Ecto neural progenitor cell (in vitro differentiated cells): ENCODE results near the gene PROK1.
A peak's percentile ranks its signal among the peaks of the same experiment; 100 is the strongest.
"Not testable (repeated sequence)": the region's sequence is repeated elsewhere in the genome, so short reads cannot be mapped to it uniquely, and the experiment has no call there.

Experiments
- DNase-seq: peaks from one replicate; pipeline ENCODE4 v3.0.0-alpha.2; 2018; ENCODE audit warnings: low spot score

Gene PROK1

GRCh38 chr1:110450929-110451328, at the start of gene PROK1:
Gene PROK1, plus strand, starts transcription at chr1:110451149. Its CDS starts 68 bp downstream, at chr1:110451217.
- no peak for DNase-seq

GRCh38 chr1:110403805-110404204, 47.1 kb upstream of the PROK1 start:
- DNase-seq: no peak

- no peak for DNase-seq
Measured at GRCh38 chr1:110404401-110404800, 46.5 kb upstream of the PROK1 start.

GRCh38 chr1:110406407-110406806, 44.5 kb upstream of the PROK1 start:
- not testable (repeated sequence) for DNase-seq

GRCh38 chr1:110407260-110408210, 43.4 kb upstream of the PROK1 start, which contains the start of gene LAMTOR5:
Gene LAMTOR5, minus strand, starts transcription at chr1:110407694. Its CDS starts 74 bp downstream, at chr1:110407620.
- DNase-seq: peak; percentile 86

GRCh38 chr1:110408488-110408887, 42.5 kb upstream of the PROK1 start:
- no peak for DNase-seq

GRCh38 chr1:110409316-110409715, 41.6 kb upstream of the PROK1 start:
- no peak for DNase-seq

GRCh38 chr1:110411173-110411735, 39.7 kb upstream of the PROK1 start:
- DNase-seq: no peak

- peak; percentile 76 for DNase-seq
Measured at GRCh38 chr1:110412576-110412975, 38.4 kb upstream of the PROK1 start.

- DNase-seq: not testable (repeated sequence)
Measured at GRCh38 chr1:110413045-110413444, 37.9 kb upstream of the PROK1 start.

GRCh38 chr1:110418729-110419128, 32.2 kb upstream of the PROK1 start:
- DNase-seq: no peak

- DNase-seq: no peak
Measured at GRCh38 chr1:110420023-110420662, 30.8 kb upstream of the PROK1 start.

- DNase-seq: no peak
Measured at GRCh38 chr1:110420874-110421793, 29.8 kb upstream of the PROK1 start.

- no peak for DNase-seq
Measured at GRCh38 chr1:110424699-110425611, 26.0 kb upstream of the PROK1 start.

- DNase-seq: no peak
Measured at GRCh38 chr1:110425612-110426152, 25.3 kb upstream of the PROK1 start.

- no peak for DNase-seq
Measured at GRCh38 chr1:110426854-110427253, 24.1 kb upstream of the PROK1 start.

GRCh38 chr1:110428946-110429345, 22.0 kb upstream of the PROK1 start:
- no peak for DNase-seq

GRCh38 chr1:110430366-110430765, 20.6 kb upstream of the PROK1 start:
- no peak for DNase-seq

- DNase-seq: no peak
Measured at GRCh38 chr1:110430901-110431300, 20.0 kb upstream of the PROK1 start.

- DNase-seq: no peak
Measured at GRCh38 chr1:110433213-110433612, 17.7 kb upstream of the PROK1 start.
